22Rv1 (cell line): ENCODE measurements around the gene GNPDA1.
A peak's percentile ranks its signal among the peaks of the same experiment; 100 is the strongest.

Experiments
- H3K27ac ChIP-seq: fragments of 450-650 bp; 2 replicates; pipeline ENCODE4 v1.5.1; 2017
- CTCF ChIP-seq: fragments of 450-650 bp; IDR thresholded peaks from 2 replicates; pipeline ENCODE4 v1.5.1; 2017; ENCODE audit warnings: mild to moderate bottlenecking
- ZFX ChIP-seq: fragments of 450-650 bp; IDR thresholded peaks from 2 replicates; pipeline ENCODE4 v1.6.1; 2017; ENCODE audit warnings: antibody characterized with exemption, borderline replicate concordance

The GNPDA1 gene

GRCh38 chr5:141958546-141959172 is 54.2 kb downstream of the GNPDA1 start:
- no peak for TF ChIP-seq ZFX
- no peak overlapping the region for H3K27ac ChIP-seq

- TF ChIP-seq CTCF (no peak), ZFX (no peak)
- no peak within 1 kb of the TSS for H3K27ac ChIP-seq
Measured at GRCh38 chr5:141958113-141958512, 54.7 kb downstream of the GNPDA1 start, which contains the start of gene PCDH12. Gene PCDH12, minus strand, starts transcription at chr5:141958202. Its CDS starts 351 bp downstream, at chr5:141957851.

GRCh38 chr5:141957367-141957996 is 55.3 kb downstream of the GNPDA1 start:
- TF ChIP-seq CTCF = no peak
- TF ChIP-seq ZFX = no peak
- no peak overlapping the region for H3K27ac ChIP-seq

GRCh38 chr5:141954194-141954593 is 58.6 kb downstream of the GNPDA1 start:
- TF ChIP-seq CTCF = no peak
- no peak for TF ChIP-seq ZFX
- H3K27ac ChIP-seq = no peak overlapping the region

GRCh38 chr5:141952020-141952419 is 60.8 kb downstream of the GNPDA1 start:
- TF ChIP-seq ZFX = no peak
- no peak for TF ChIP-seq CTCF
- H3K27ac ChIP-seq = no peak overlapping the region

GRCh38 chr5:141951332-141951781 is 61.5 kb downstream of the GNPDA1 start:
- H3K27ac ChIP-seq = no peak overlapping the region
- no peak for TF ChIP-seq ZFX
- peak; percentile 45 for TF ChIP-seq CTCF
